Mesendoderm (in vitro differentiated cells): ENCODE measurements around the gene BET1.

ENCODE experiments used
- DNase-seq: peaks from one replicate; pipeline ENCODE4 v3.0.0; 2013
- H2AK5ac ChIP-seq: 2 replicates; pipeline ENCODE4 v1.6.1; 2013; ENCODE audit warnings: low read length, inconsistent platforms
- H2BK120ac ChIP-seq: 2 replicates; pipeline ENCODE4 v1.6.1; 2013; ENCODE audit warnings: low read depth, mild to moderate bottlenecking, low read length, moderate library complexity, mixed read lengths
- H2BK15ac ChIP-seq: replicated peaks from 2 replicates; pipeline ENCODE4 v1.6.1; 2013; ENCODE audit warnings: low read depth, mild to moderate bottlenecking, moderate library complexity
- H2BK5ac ChIP-seq: 2 replicates; pipeline ENCODE4 v1.6.1; 2013; ENCODE audit warnings: low read length, inconsistent platforms
- H3K18ac ChIP-seq: 2 replicates; pipeline ENCODE4 v1.6.1; 2013; ENCODE audit warnings: mild to moderate bottlenecking, low read length, mixed read lengths
- H3K23ac ChIP-seq: one replicate; pipeline ENCODE4 v1.6.1; 2013; ENCODE audit warnings: low read length
- H3K27ac ChIP-seq: 2 replicates; pipeline ENCODE4 v1.5.1; 2013; ENCODE audit warnings: low read depth, mild to moderate bottlenecking, inconsistent platforms, low read length, moderate library complexity
- H3K27me3 ChIP-seq: 2 replicates; pipeline ENCODE4 v1.6.1; 2013; ENCODE audit warnings: low read length, control low read depth, mild to moderate bottlenecking, inconsistent platforms; ENCODE audit not compliant: insufficient read depth, poor library complexity
- H3K36me3 ChIP-seq: 2 replicates; pipeline ENCODE4 v1.6.1; 2013; ENCODE audit warnings: low read length, inconsistent platforms; ENCODE audit not compliant: control insufficient read depth, insufficient read depth
- H3K4ac ChIP-seq: one replicate; pipeline ENCODE4 v1.6.1; 2013; ENCODE audit warnings: low read depth, mild to moderate bottlenecking, low read length, moderate library complexity
- H3K4me1 ChIP-seq: 2 replicates; pipeline ENCODE4 v1.6.1; 2013; ENCODE audit warnings: low read depth, low read length, inconsistent platforms; ENCODE audit not compliant: control insufficient read depth
- H3K4me2 ChIP-seq: 2 replicates; pipeline ENCODE4 v1.6.1; 2013; ENCODE audit warnings: low read length
- H3K4me3 ChIP-seq: 2 replicates; pipeline ENCODE4 v1.5.1; 2013; ENCODE audit warnings: mild to moderate bottlenecking, low read length
- H3K56ac ChIP-seq: one replicate; pipeline ENCODE4 v1.6.1; 2013; ENCODE audit warnings: low read length
- H3K79me1 ChIP-seq: 2 replicates; pipeline ENCODE4 v1.6.1; 2013; ENCODE audit warnings: low read length, inconsistent platforms
- H3K79me2 ChIP-seq: 2 replicates; pipeline ENCODE4 v1.6.1; 2013; ENCODE audit warnings: mild to moderate bottlenecking, low read length; ENCODE audit not compliant: control insufficient read depth, insufficient read depth
- H3K9ac ChIP-seq: 2 replicates; pipeline ENCODE4 v1.6.1; 2013; ENCODE audit warnings: low read length, inconsistent platforms
- H4K5ac ChIP-seq: one replicate; pipeline ENCODE4 v1.6.1; 2013; ENCODE audit warnings: low read length
- H4K8ac ChIP-seq: one replicate; pipeline ENCODE4 v1.6.1; 2013; ENCODE audit warnings: low read depth, mild to moderate bottlenecking, control low read depth, low read length, moderate library complexity
- whole genome bisulfite sequencing: extraction: QIAGEN DNeasy Blood & Tissue Kit; methylation state at CpG from one replicate; pipeline ENCODE4 v1.1.7; 2013; ENCODE audit warnings: low lambda C conversion rate, missing lambda C conversion rate; ENCODE audit not compliant: insufficient coverage; ENCODE audit errors: extremely low coverage; 5-methylcytosine and 5-hydroxymethylcytosine counted together

Gene BET1

GRCh38 chr7:94011714-94012353, 7.7 kb upstream of the BET1 start:
- no peak for DNase-seq
- H3K79me1 ChIP-seq = no peaks in the 10 kb centered on the region
- H2AK5ac ChIP-seq = no peak overlapping the region
- H3K9ac ChIP-seq = no peak overlapping the region
- no peak overlapping the region for H4K8ac ChIP-seq
- H3K79me2 ChIP-seq = no peaks in the 10 kb centered on the region
- no peak overlapping the region for H2BK120ac ChIP-seq
- no peak overlapping the region for H2BK15ac ChIP-seq
- H3K18ac ChIP-seq = no peak overlapping the region
- WGBS = no CpG with 5 or more reads among the region's 35 CpGs
- no peak overlapping the region for H3K27ac ChIP-seq
- H3K36me3 ChIP-seq = no peaks in the 10 kb centered on the region
- H3K4ac ChIP-seq = no peak overlapping the region
- no peak overlapping the region for H3K56ac ChIP-seq
- no peak overlapping the region for H3K23ac ChIP-seq
- H3K27me3 ChIP-seq = no peaks in the 10 kb centered on the region
- no peaks in the 10 kb centered on the region for H3K4me1 ChIP-seq
- no peak overlapping the region for H3K4me2 ChIP-seq
- H3K4me3 ChIP-seq = no peak overlapping the region
- no peak overlapping the region for H4K5ac ChIP-seq
- H2BK5ac ChIP-seq = no peak overlapping the region

- no peak overlapping the region for H2BK5ac ChIP-seq
- no peak overlapping the region for H3K18ac ChIP-seq
- H3K56ac ChIP-seq = no peak overlapping the region
- H3K27me3 ChIP-seq = no peaks in the 10 kb centered on the region
- H4K8ac ChIP-seq = no peak overlapping the region
- no peak for DNase-seq
- H3K36me3 ChIP-seq = no peaks in the 10 kb centered on the region
- H3K4me1 ChIP-seq = no peaks in the 10 kb centered on the region
- no peak overlapping the region for H3K4me3 ChIP-seq
- H3K79me2 ChIP-seq = peaks cover 5% of the 10 kb centered on the region
- no peak overlapping the region for H3K27ac ChIP-seq
- no peak overlapping the region for H4K5ac ChIP-seq
- no peak overlapping the region for H3K9ac ChIP-seq
- H3K4me2 ChIP-seq = no peak overlapping the region
- H3K4ac ChIP-seq = no peak overlapping the region
- no peak overlapping the region for H2AK5ac ChIP-seq
- peaks cover 4% of the 10 kb centered on the region for H3K79me1 ChIP-seq
- H2BK15ac ChIP-seq = no peak overlapping the region
- H2BK120ac ChIP-seq = no peak overlapping the region
- no CpG with 5 or more reads among the region's 2 CpGs for WGBS
- no peak overlapping the region for H3K23ac ChIP-seq
These were observed 4.4 kb upstream of the BET1 start for GRCh38 chr7:94008537-94008936.

- H3K4me2 ChIP-seq = no peak overlapping the region
- DNase-seq = no peak
- no peak overlapping the region for H3K9ac ChIP-seq
- peaks cover 21% of the 10 kb centered on the region for H3K79me2 ChIP-seq
- no peak overlapping the region for H3K4ac ChIP-seq
- no CpG with 5 or more reads among the region's 3 CpGs for WGBS
- H2AK5ac ChIP-seq = no peak overlapping the region
- no peaks in the 10 kb centered on the region for H3K36me3 ChIP-seq
- H3K18ac ChIP-seq = no peak overlapping the region
- H3K4me3 ChIP-seq = no peak overlapping the region
- no peak overlapping the region for H2BK15ac ChIP-seq
- H3K56ac ChIP-seq = no peak overlapping the region
- peaks cover 14% of the 10 kb centered on the region for H3K79me1 ChIP-seq
- no peaks in the 10 kb centered on the region for H3K4me1 ChIP-seq
- H2BK120ac ChIP-seq = no peak overlapping the region
- H4K8ac ChIP-seq = no peak overlapping the region
- H3K23ac ChIP-seq = no peak overlapping the region
- no peaks in the 10 kb centered on the region for H3K27me3 ChIP-seq
- H4K5ac ChIP-seq = no peak overlapping the region
- H2BK5ac ChIP-seq = no peak overlapping the region
- no peak overlapping the region for H3K27ac ChIP-seq
These were observed 1.6 kb upstream of the BET1 start for GRCh38 chr7:94005753-94006152.

DNA sequence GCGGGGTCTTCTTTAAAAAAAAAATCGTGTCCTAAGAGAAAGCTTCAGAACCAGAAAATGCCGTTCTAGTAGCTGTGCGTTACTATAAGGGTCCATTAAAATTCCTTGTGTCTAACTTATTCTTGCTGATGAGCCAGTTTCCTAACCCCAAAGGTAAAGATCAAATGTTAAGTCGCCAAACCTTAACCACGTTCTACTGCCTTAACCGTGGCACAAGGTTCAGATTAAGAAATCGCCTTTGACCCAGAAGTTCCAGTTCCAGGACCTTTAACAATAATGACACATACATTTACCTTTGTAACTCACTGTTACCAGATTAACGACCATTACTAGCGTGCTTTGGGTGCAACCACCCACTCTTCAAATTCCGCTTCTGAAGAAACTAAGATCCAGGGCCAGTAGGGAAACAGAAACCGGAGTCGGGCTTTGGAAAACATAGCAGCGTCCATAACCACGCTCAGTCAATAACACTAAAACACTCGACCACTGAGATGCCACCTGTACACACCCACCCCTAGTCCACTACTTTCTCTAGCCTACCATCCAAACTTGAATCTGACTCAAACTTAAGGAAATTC, 620 bp downstream of the BET1 start:
- peak overlapping the region; percentile 17 for H4K5ac ChIP-seq
- H3K36me3 ChIP-seq = no peaks in the 10 kb centered on the region
- peaks cover 26% of the 10 kb centered on the region for H3K79me2 ChIP-seq
- H4K8ac ChIP-seq = no peak overlapping the region
- no peak for DNase-seq
- H3K79me1 ChIP-seq = peaks cover 20% of the 10 kb centered on the region
- no peaks in the 10 kb centered on the region for H3K4me1 ChIP-seq
- peak overlapping the region; percentile 98 for H3K56ac ChIP-seq
- no peaks in the 10 kb centered on the region for H3K27me3 ChIP-seq
- peak overlapping the region; percentile 19 for H3K23ac ChIP-seq
- H2BK5ac ChIP-seq = peak overlapping the region; percentile 47
- H2BK120ac ChIP-seq = no peak overlapping the region
- peak overlapping the region; percentile 54 for H2AK5ac ChIP-seq
- no peak overlapping the region for H3K18ac ChIP-seq
- H3K9ac ChIP-seq = peak overlapping the region; percentile 97
- peak overlapping the region; percentile 99 for H3K4me3 ChIP-seq
- H3K4ac ChIP-seq = peak overlapping the region; percentile 46
- peak overlapping the region; percentile 22 for H3K27ac ChIP-seq
- peak overlapping the region; percentile 90 for H3K4me2 ChIP-seq
- no CpG with 5 or more reads among the region's 16 CpGs for WGBS
- no peak overlapping the region for H2BK15ac ChIP-seq

- Histone ChIP-seq H3K27me3 (no peaks in the 10 kb centered on the region), H3K9ac (no peak overlapping the region), H3K36me3 (no peaks in the 10 kb centered on the region), H2AK5ac (no peak overlapping the region), H3K27ac (no peak overlapping the region), H3K18ac (no peak overlapping the region), H2BK120ac (no peak overlapping the region), H3K4me3 (no peak overlapping the region), H3K4me2 (no peak overlapping the region), H3K23ac (no peak overlapping the region), H2BK5ac (no peak overlapping the region), H4K8ac (no peak overlapping the region), H3K79me1 (peaks cover 20% of the 10 kb centered on the region), H2BK15ac (no peak overlapping the region), H3K4me1 (no peaks in the 10 kb centered on the region), H4K5ac (no peak overlapping the region), H3K56ac (no peak overlapping the region), H3K4ac (no peak overlapping the region), H3K79me2 (peaks cover 26% of the 10 kb centered on the region)
- WGBS = no CpG with 5 or more reads among the region's 1 CpG
- DNase-seq = no peak
These were observed 2.8 kb downstream of the BET1 start for GRCh38 chr7:94001396-94001795.

GRCh38 chr7:93997868-93998267, 6.3 kb downstream of the BET1 start:
- no CpG with 5 or more reads among the region's 3 CpGs for WGBS
- Histone ChIP-seq H4K8ac (no peak overlapping the region), H3K23ac (no peak overlapping the region), H3K56ac (no peak overlapping the region), H3K27ac (no peak overlapping the region), H3K9ac (no peak overlapping the region), H3K27me3 (no peaks in the 10 kb centered on the region), H3K4me2 (no peak overlapping the region), H4K5ac (no peak overlapping the region), H2BK120ac (no peak overlapping the region), H2BK5ac (no peak overlapping the region), H3K79me2 (peaks cover 18% of the 10 kb centered on the region), H3K18ac (no peak overlapping the region), H2AK5ac (no peak overlapping the region), H3K4me3 (no peak overlapping the region), H3K4me1 (no peaks in the 10 kb centered on the region), H3K36me3 (no peaks in the 10 kb centered on the region), H2BK15ac (no peak overlapping the region), H3K4ac (no peak overlapping the region), H3K79me1 (peaks cover 13% of the 10 kb centered on the region)
- DNase-seq = peak; percentile 66
